GM12872 (cell line): ENCODE measurements around the gene ZNF526.
A peak's percentile ranks its signal among the peaks of the same experiment; 100 is the strongest.

Experiments used
- TF ChIP-seq, protein P1 (sequence below): IDR thresholded peaks from 3 replicates; pipeline ENCODE4 v1.5.1; 2011; ENCODE audit warnings: low read depth, mild to moderate bottlenecking, low read length, moderate library complexity; ENCODE audit not compliant: insufficient read depth

The ZNF526 gene

DNA sequence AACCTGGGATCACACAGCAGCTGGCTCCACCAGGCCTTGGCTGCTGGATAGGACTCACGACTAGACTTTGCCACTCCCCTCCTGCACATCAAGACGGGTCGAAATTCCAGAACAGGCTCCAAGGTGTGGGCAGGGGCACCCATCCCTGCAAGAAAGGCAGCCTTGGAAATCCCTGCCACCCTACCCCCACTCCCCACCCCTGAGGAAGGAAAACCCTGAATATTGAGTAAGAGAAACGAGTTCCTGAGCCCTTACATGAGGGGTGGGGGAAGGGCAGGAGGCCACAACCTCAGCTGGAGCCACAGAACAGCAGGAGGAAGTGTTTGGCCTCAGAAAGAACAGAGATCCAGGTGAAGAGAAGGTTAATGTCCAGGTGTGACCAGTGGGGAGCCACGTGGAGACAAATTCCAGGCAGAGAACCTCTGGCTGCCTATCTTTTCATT is 22.7 kb upstream of the ZNF526 start:
- TF ChIP-seq, protein P1, sequence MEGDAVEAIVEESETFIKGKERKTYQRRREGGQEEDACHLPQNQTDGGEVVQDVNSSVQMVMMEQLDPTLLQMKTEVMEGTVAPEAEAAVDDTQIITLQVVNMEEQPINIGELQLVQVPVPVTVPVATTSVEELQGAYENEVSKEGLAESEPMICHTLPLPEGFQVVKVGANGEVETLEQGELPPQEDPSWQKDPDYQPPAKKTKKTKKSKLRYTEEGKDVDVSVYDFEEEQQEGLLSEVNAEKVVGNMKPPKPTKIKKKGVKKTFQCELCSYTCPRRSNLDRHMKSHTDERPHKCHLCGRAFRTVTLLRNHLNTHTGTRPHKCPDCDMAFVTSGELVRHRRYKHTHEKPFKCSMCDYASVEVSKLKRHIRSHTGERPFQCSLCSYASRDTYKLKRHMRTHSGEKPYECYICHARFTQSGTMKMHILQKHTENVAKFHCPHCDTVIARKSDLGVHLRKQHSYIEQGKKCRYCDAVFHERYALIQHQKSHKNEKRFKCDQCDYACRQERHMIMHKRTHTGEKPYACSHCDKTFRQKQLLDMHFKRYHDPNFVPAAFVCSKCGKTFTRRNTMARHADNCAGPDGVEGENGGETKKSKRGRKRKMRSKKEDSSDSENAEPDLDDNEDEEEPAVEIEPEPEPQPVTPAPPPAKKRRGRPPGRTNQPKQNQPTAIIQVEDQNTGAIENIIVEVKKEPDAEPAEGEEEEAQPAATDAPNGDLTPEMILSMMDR: no peak

DNA sequence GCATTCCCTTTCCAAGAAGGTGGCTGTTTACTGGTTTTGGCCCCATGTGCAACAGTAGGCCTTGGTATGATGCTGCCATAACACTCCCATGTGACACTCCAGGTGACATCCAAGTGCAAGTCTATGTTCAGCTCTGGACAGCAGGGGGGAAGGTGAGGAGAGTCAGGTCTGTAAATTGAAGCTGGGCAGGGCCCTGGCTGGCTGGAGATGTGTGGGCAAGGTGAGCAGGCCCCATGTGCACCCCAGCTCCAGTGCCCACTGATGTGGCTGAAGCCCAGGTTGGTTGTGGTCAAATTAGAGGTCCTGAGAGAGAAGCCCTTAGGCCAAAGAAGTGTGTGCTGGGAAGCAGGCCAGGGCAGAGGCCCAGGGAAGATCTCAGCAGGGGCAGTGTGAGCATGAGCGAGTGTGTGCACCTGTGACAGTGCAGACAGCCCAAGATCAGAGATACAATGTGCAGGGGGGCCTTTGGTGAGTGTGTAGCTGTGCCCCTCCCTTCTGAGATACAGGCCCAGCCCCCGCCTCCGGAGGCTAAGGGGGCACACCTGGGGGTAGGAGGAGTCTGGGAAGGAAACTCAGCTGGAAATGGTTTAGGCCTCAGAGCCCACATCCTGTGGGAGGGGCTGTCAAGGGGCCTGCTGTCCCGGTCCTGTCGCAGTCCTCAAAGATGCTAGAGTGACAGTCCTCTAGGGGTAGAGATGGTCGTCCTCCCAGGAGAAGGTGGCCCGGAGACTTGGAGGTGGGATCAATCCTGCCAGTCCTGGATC is 21.3 kb upstream of the ZNF526 start:
- TF ChIP-seq, protein P1: no peak

DNA sequence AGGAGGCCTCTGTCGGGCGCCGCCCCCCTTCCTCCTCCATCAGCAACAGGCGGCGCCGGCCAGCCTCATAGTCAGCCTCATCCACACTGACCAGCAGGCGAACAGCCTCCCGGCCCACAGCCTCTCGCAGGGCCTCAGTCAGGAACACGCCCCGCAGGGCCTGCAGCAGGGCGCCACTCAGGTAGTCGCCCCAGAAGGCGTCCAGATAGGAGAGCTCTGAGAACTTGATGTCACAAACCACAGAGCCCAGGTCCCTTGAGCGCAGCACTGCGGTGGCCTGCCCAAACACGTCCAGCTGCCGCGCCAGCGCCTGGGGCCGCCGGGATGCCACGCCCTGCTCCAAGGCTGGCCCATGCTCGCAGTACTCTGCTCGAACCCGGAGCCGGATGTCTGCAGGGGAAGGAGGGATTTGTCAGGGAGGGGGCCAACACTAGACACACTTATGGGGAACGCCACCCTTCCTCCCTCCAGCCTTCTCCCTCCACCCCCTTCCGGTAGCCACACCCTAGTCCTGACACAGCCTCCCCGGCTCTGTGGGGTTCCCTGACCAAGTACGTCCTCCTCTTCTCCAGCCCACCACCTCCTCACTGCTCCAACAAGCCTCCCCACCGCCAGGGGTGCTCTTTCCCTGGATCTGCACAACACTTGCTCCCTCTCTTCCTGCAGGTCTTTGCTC is 20.5 kb upstream of the ZNF526 start:
- TF ChIP-seq, protein P1: peak; percentile 72

DNA sequence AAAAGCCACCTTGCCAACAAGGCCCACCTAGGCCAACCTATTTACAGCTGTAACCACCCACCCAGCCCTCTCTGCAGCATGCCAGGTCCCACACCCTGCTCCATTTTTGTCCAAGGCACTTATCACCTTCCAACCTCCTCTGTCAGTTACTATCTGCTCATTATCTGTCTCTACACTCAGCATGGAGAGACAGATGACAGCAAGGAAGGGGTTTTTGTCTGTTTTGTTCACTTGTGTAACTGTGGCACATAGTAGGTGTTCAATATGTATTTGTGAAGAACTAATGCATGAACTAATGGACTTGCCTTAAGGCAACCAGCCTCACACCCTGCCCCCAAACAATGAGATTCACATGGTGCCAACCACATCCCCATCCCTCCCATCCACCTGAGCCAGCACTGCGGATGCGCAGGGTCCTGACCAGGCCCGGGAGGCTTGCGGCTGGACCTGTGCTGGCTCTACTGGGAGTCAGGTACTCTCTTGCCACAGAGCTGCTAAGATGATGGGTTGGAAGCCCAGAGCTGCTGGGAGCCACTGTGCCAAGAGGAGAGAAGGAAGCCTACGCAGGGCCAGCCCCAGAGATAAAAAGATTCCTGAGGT is 19.9 kb upstream of the ZNF526 start:
- TF ChIP-seq, protein P1: no peak

DNA sequence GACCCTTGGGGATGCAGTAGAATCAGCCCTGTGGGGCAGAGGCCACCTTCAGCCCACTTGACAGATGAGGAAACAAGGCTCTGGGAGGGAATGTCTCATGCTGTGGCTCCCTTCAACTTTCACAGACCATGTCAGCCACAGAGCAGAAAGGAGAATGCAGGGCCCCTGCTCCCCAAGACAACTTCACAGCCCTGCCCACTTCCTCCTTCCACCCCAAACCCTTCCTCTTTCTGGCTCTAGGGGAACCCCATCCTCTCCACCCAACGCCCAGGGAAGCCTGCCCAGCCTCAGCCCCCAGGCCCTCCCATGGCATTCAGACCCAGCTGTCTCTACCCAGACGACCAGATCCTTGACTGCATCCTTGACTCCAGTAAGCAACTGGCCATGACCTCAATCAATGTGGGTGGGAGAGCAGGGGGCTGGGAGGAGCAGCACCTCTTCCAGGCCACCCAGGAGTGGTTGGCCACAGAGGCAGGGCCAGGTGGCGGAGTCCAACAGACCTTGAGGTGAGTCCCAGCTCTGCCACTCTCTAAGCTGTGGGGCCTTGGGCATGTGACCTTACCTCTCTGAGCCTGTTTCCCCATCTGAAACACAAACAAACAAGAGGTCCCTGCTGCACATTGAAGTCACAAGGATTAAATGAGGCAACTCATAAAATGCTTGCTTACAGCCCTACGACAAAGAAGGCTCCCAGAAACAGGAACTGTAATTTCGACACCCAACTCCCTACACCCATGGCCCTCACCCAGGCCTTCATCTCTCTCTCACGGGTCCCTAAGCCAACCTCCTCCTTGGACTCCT is 18.4 kb upstream of the ZNF526 start:
- TF ChIP-seq, protein P1: 0 out of 3 replicates have a peak, but pooled peaks have one; percentile 5

DNA sequence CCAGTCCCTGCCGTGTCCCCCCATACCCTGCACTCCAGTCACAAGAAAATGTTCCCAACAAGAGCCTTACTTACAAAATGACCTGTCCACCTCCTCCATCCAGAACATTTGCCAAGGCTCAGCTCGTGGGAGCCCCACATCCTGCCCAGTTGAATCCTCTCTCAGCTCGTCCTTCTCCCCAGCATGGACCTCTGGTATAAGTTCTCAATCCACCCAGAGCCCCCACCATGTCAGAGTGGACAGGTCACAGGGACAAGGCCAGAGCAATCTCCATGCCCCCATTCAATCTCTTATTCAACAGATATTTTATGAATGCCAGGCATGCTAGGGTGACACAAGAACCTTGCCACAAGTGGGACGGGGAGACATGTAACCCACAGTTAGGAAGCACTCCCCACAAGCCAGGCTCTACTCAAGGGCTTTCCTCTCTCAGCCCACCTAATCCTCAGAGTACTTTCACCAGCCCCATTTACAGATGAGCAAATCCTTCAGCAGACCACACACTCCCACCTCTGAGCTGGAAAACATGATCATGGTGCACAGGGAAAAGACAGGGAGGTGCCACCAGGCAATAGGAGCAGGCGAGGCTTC is 17.7 kb upstream of the ZNF526 start:
- TF ChIP-seq, protein P1: no peak
